GM23248 (cell line): ENCODE results near the gene HAPLN1. TPM values are rescaled to one million over a fixed set of nuclear protein-coding genes. Genes with fewer than 3 reads are reported as not detected.

Source experiments
- DNase-seq: peaks from one replicate; pipeline ENCODE4 v3.0.0-alpha.2; 2015
- H2AFZ ChIP-seq: fragments of 200-600 bp; sonication (generic); 2 replicates; pipeline ENCODE4 v1.6.1; 2016; ENCODE audit warnings: antibody characterized with exemption
- H3F3A ChIP-seq: fragments of 200-600 bp; sonication (generic); 2 replicates; pipeline ENCODE4 v1.6.1; 2016; ENCODE audit warnings: mild to moderate bottlenecking, antibody characterized with exemption, mixed run types; ENCODE audit not compliant: insufficient read depth
- H3K27ac ChIP-seq: fragments of 200-600 bp; sonication (generic); 2 replicates; pipeline ENCODE4 v1.5.1; 2016; ENCODE audit warnings: mild to moderate bottlenecking
- H3K27me3 ChIP-seq: fragments of 200-600 bp; sonication (generic); replicated peaks from 2 replicates; pipeline ENCODE4 v1.6.1; 2016; ENCODE audit warnings: mild to moderate bottlenecking; ENCODE audit not compliant: insufficient read depth
- H3K36me3 ChIP-seq: fragments of 200-600 bp; sonication (generic); 2 replicates; pipeline ENCODE4 v1.6.1; 2016; ENCODE audit warnings: low read depth, mild to moderate bottlenecking
- H3K4me1 ChIP-seq: fragments of 200-600 bp; sonication (generic); 2 replicates; pipeline ENCODE4 v1.6.1; 2016; ENCODE audit warnings: mild to moderate bottlenecking; ENCODE audit not compliant: insufficient read depth
- H3K4me2 ChIP-seq: fragments of 200-600 bp; sonication (generic); one replicate; pipeline ENCODE4 v1.6.1; 2016; ENCODE audit warnings: mild to moderate bottlenecking; ENCODE audit not compliant: unreplicated experiment
- H3K4me3 ChIP-seq: fragments of 200-600 bp; sonication (generic); 2 replicates; pipeline ENCODE4 v1.5.1; 2016; ENCODE audit warnings: mild to moderate bottlenecking
- H3K79me2 ChIP-seq: fragments of 200-600 bp; sonication (generic); 2 replicates; pipeline ENCODE4 v1.6.1; 2016; ENCODE audit warnings: mild to moderate bottlenecking; ENCODE audit not compliant: insufficient read depth
- H3K9ac ChIP-seq: fragments of 200-600 bp; sonication (generic); 2 replicates; pipeline ENCODE4 v1.6.1; 2016; ENCODE audit warnings: mild to moderate bottlenecking
- H3K9me2 ChIP-seq: fragments of 200-600 bp; sonication (generic); 2 replicates; pipeline ENCODE4 v1.6.1; 2016; ENCODE audit warnings: mixed run types, mild to moderate bottlenecking, moderate library complexity; ENCODE audit not compliant: insufficient read depth
- H3K9me3 ChIP-seq: fragments of 200-600 bp; sonication (generic); one replicate; pipeline ENCODE4 v1.6.1; 2017; ENCODE audit warnings: low read depth
- H4K20me1 ChIP-seq: fragments of 200-600 bp; sonication (generic); 2 replicates; pipeline ENCODE4 v1.6.0; 2016; ENCODE audit not compliant: insufficient read depth
- EZH2 ChIP-seq: fragments of 200-600 bp; sonication (generic); IDR thresholded peaks from 2 replicates; pipeline ENCODE4 v1.6.1; 2018; ENCODE audit warnings: antibody characterized with exemption, mild to moderate bottlenecking; ENCODE audit not compliant: insufficient read depth, poor library complexity, severe bottlenecking
- EZH2phosphoT487 ChIP-seq: fragments of 200-600 bp; sonication (generic); IDR thresholded peaks from 2 replicates; pipeline ENCODE4 v1.6.1; 2018; ENCODE audit warnings: antibody characterized with exemption, moderate library complexity, mild to moderate bottlenecking, low read depth; ENCODE audit not compliant: insufficient read depth
- WGBS, 2 experiments: methylation state at CpG; one replicate each; pipeline ENCODE4 v1.1.6; 2015 to 2017; ENCODE audit warnings: low lambda C conversion rate in 2 of 2, low coverage in 1 of 2; ENCODE audit errors: missing lambda C conversion rate in 2 of 2; 5-methylcytosine and 5-hydroxymethylcytosine counted together
- in situ Hi-C: fragments of 300-500 bp; cut with MboI; formaldehyde crosslinking; loops from 2 replicates; pipeline ENCODE4 v1.15.0; 2020
- polyA plus RNA-seq: library from polyadenylated mRNA; unstranded; fragments of >200 nt; fragmentation: Nextera tagmentation; extraction: Ambion mirVana; gene quantifications from 2 replicates; pipeline ENCODE4 v1.2.1, GENCODE V29; 2016
- total RNA-seq: library from RNA; depleted of rRNA; stranded (reverse); fragments of >200 nt; shearing (Covaris generic); gene quantifications from 2 replicates; pipeline ENCODE4 v1.2.3, GENCODE V29; 2014

HAPLN1 gene
- total and polyA plus RNA-seq, 2 experiments from 2014 or later, result 49.7 to 77.6 TPM

DNA sequence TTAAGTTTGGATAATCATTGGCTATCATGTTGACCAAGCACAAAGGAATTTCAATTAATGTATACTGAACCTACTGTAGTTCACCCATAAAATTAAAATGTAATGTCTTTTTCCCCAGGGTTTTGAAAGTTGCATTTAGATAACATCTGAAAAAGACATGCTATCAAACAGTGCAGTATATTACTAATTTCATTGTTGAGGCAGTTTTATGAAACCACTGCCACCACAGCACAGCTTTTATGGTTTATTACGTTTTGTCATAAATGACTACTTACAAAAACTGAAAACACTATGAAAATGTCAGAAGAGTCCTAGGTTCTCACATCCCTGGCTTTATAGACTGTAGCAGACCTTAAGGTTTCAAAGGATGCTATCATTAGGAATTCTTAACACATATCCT lies 32.0 kb upstream of the HAPLN1 start:
- DNase-seq, result no peak
- WGBS, 2 experiments, result 24 to 27% methylated on average over 1 of the region's 1 CpG
- Histone ChIP-seq H2AFZ (no peak overlapping the region), H3K9ac (no peak overlapping the region), H3K9me3 (no peaks in the 10 kb centered on the region), H3K27me3 (no peaks in the 10 kb centered on the region), H3K4me1 (no peaks in the 10 kb centered on the region), H3K9me2 (no peaks in the 10 kb centered on the region), H3K36me3 (no peaks in the 10 kb centered on the region), H3F3A (no peaks in the 10 kb centered on the region), H3K27ac (no peak overlapping the region), H3K4me2 (no peak overlapping the region), H4K20me1 (no peaks in the 10 kb centered on the region), H3K79me2 (no peaks in the 10 kb centered on the region), H3K4me3 (no peak overlapping the region)
- in situ Hi-C loops, result no loop called here
- TF ChIP-seq EZH2, result no peak
- TF ChIP-seq EZH2phosphoT487, result no peak

DNA sequence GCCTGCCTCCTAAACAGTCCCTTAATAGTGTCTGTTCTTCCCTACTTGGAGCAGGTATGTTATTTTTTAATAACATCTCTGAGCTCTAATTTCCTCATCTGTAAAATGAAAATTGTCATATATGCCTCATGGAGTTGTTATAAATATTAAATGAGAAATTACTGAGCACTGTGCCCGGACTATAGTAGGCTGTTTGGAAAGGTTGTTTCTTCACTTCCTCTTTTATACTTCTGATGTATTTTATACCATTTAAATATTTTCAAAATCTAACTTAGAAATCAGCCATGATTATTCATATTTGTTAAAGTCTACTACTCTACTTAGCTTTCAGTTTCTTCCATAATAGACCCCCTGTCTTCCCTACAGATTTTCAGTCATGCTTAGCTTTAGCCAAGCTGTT lies 30.5 kb upstream of the HAPLN1 start:
- H3K9me3 ChIP-seq, result no peaks in the 10 kb centered on the region
- no peaks in the 10 kb centered on the region for H3K9me2 ChIP-seq
- H3F3A ChIP-seq, result no peaks in the 10 kb centered on the region
- 0% methylated on average over 1 of the region's 1 CpG for WGBS, 2 experiments
- H3K27me3 ChIP-seq, result no peaks in the 10 kb centered on the region
- H2AFZ ChIP-seq, result no peak overlapping the region
- no peak overlapping the region for H3K4me2 ChIP-seq
- H3K4me3 ChIP-seq, result no peak overlapping the region
- no peaks in the 10 kb centered on the region for H4K20me1 ChIP-seq
- H3K36me3 ChIP-seq, result no peaks in the 10 kb centered on the region
- TF ChIP-seq EZH2phosphoT487 (no peak), EZH2 (no peak)
- H3K79me2 ChIP-seq, result no peaks in the 10 kb centered on the region
- DNase-seq, result no peak
- no peak overlapping the region for H3K9ac ChIP-seq
- H3K27ac ChIP-seq, result no peak overlapping the region
- peaks cover 4% of the 10 kb centered on the region; the same call in 1 of the 2 replicates for H3K4me1 ChIP-seq
- in situ Hi-C loops, result no loop called here

DNA sequence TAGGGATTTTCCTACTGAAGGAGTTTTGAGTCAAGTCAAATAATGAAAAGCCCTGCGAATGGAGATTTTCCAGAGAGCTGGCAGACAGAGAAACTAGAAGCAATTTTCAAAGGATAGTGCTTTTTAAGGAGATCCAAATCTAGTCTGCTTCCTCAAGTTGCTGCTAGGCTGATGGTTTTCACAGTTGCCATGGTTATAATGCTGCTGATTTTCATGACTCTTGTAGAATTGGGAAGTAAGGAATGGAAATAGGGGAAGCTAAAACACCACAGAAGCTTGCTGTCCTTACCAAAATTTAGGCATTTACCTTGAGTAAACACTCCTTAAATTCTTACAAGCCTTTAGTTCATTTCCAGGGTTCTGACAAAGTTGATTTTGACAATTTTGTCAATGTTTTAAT lies 30.1 kb upstream of the HAPLN1 start:
- Histone ChIP-seq H3K9me2 (no peaks in the 10 kb centered on the region), H3K4me1 (peaks cover 8% of the 10 kb centered on the region), H3K9ac (no peak overlapping the region), H3K4me3 (no peak overlapping the region), H3K27ac (no peak overlapping the region), H3K36me3 (no peaks in the 10 kb centered on the region), H3K9me3 (no peaks in the 10 kb centered on the region), H3K79me2 (no peaks in the 10 kb centered on the region), H3K27me3 (no peaks in the 10 kb centered on the region), H3K4me2 (no peak overlapping the region), H4K20me1 (no peaks in the 10 kb centered on the region), H2AFZ (no peak overlapping the region), H3F3A (peaks cover 2% of the 10 kb centered on the region; the same call in 1 of the 2 replicates)
- TF ChIP-seq EZH2phosphoT487 (no peak), EZH2 (no peak)
- WGBS, 2 experiments, result 24 to 32% methylated on average over 1 of the region's 1 CpG
- no peak for DNase-seq
- in situ Hi-C loops, result no loop called here

DNA sequence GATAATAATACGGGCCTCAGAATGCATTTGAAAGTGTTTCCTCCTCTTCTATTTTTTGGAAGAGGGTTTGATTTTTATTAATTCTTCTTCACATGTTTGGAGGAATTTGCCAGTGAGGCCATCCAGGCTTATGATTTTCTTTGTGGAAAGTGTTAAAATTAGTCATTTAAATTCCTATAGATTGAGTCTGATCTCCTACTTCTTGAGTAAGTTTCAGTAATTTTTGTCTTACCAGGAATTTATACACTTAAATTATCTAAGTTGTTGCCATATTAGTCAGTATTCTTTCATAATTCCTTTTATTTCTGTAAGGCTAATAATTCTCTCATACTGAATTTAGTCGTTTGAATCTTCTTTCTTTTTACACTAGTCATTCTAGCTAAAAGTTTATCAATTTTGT lies 25.2 kb upstream of the HAPLN1 start:
- no peaks in the 10 kb centered on the region for H3K9me2 ChIP-seq
- WGBS, 2 experiments, result 43 to 51% methylated on average over 2 of the region's 2 CpGs
- H3K9me3 ChIP-seq, result no peaks in the 10 kb centered on the region
- H3F3A ChIP-seq, result peaks cover 17% of the 10 kb centered on the region
- no peaks in the 10 kb centered on the region for H3K36me3 ChIP-seq
- H3K79me2 ChIP-seq, result no peaks in the 10 kb centered on the region
- H3K4me2 ChIP-seq, result peak overlapping the region; percentile 25
- H2AFZ ChIP-seq, result no peak overlapping the region
- in situ Hi-C loops, result no loop called here
- H3K27me3 ChIP-seq, result no peaks in the 10 kb centered on the region
- H4K20me1 ChIP-seq, result no peaks in the 10 kb centered on the region
- no peak for TF ChIP-seq EZH2phosphoT487
- no peak for TF ChIP-seq EZH2
- peak overlapping the region; percentile 41 for H3K27ac ChIP-seq
- peaks cover 22% of the 10 kb centered on the region for H3K4me1 ChIP-seq
- H3K4me3 ChIP-seq, result no peak overlapping the region
- no peak overlapping the region for H3K9ac ChIP-seq
- DNase-seq, result peak; percentile 61

DNA sequence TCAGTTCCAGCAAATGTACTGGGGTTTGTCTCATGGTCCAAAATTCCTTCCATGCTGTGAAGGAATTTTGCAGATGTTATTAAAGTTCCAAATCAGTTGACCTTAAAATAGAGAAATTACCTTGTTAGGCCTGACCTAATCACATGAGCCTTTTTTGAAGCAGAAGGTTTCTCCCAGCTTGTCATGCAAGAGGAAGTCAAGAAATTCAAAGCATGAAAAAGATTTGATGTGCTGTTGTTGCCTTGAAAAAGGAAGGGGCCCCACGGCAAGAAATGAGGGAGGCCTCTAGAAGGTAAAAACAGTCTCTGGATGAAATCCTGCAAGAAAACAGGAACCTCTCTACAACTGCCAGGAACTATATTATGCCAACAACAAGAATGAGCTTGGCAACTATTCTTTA lies 24.2 kb upstream of the HAPLN1 start:
- WGBS, 2 experiments, result 18 to 46% methylated on average over 1 of the region's 1 CpG
- Histone ChIP-seq H3K27me3 (no peaks in the 10 kb centered on the region), H3K9ac (no peak overlapping the region), H3K9me3 (no peaks in the 10 kb centered on the region), H3K4me3 (no peak overlapping the region), H3F3A (peaks cover 17% of the 10 kb centered on the region), H2AFZ (peak overlapping the region; percentile 31), H4K20me1 (no peaks in the 10 kb centered on the region), H3K36me3 (no peaks in the 10 kb centered on the region), H3K79me2 (no peaks in the 10 kb centered on the region), H3K4me2 (peak overlapping the region; percentile 25), H3K27ac (peak overlapping the region; percentile 41), H3K4me1 (peaks cover 22% of the 10 kb centered on the region), H3K9me2 (no peaks in the 10 kb centered on the region)
- in situ Hi-C loops, result no loop called here
- peak; percentile 17 for DNase-seq
- no peak for TF ChIP-seq EZH2
- TF ChIP-seq EZH2phosphoT487, result no peak
